ENCODE data around the gene LFNG.

LFNG gene

DNA sequence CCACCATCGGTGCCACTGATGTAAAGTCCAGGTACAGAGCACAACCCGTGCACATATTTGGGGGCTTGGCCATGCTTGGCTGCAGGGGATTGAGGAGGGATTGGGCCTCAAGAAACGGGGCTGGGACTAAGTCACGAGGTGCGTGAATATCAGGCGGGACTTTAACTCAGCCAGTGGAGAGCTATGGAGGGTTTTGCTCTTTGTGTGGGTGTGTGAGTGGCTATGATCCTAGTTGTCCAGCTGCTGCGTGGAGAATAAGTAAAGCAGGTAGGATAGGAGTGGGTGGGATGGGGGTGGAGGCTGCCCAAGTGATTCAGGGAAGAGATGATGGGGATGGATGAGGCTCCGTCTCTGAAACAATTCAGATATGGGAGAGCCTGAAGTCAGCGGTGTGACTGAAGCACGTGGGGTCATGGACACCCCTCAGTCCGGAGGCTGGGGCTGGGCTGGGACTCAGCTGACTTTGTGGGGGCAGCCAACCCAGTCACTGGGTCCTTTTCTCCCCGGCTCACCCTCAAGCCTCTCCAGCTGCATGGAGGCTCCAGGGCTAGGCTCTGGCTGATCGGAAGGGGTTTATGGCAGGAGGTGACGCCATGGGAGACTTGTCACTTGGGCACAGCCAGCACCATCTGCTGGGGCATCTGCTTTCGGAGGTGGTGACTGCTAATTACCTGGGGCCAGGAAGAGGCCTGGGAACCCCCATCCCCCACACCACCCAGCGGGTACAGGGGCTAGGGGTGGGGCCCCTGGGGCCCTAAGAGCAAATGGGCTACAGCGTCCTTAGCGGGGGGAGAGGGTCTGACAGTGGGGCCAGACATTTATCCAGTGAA is 1.7 kb upstream of the LFNG start:
- DNase-seq (ENCODE audit: low read depth), result no peak

DNA sequence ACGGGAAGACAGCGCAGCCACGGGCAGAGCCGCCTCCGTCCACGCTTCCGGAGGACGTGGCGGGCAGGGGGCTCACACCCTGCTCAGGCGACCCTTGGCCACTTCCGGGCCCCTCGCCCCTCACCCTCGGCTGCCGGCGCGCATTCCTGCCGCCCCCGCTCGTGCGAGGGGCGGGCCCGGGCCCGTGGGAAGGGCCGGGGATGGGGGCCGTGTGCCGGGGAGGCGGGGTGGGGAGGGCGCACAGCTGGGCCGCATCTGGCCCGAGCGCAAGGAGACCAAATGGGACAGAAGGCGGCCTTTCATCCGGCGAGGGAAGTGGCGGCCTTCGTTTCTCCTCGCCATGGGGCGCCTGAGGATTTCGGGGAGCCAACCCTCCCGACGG is 846 bp upstream of the LFNG start:
- no peak for DNase-seq (ENCODE audit: low read depth)

DNA sequence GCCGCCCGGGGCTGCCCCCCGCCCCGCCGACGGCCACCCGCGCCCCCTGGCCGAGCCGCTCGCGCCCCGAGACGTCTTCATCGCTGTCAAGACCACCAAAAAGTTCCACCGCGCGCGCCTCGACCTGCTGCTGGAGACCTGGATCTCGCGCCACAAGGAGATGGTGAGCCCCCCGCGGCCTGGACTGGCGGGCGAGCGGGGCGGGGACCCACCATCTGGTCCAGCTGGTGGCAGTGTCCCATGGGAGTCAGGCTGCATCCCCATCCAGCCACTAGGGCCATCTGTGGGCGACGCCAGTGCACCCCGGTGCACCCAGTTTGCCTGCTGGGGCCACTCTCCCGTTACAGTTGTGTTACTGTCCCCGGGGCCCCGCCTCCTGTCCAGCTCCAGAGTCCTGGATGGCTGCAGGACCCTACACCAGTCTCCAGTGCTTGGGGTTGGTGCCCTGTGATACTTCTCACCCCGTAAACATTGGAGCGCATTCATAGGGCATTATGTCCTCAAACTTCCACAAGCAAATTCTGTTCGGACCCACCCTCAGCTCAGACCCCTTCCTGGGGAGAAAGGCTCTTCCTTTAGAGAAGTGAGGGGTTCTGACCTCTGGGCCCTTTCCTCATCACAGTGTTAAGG is 672 bp downstream of the LFNG start:
- DNase-seq (ENCODE audit: low read depth), result no peak

DNA sequence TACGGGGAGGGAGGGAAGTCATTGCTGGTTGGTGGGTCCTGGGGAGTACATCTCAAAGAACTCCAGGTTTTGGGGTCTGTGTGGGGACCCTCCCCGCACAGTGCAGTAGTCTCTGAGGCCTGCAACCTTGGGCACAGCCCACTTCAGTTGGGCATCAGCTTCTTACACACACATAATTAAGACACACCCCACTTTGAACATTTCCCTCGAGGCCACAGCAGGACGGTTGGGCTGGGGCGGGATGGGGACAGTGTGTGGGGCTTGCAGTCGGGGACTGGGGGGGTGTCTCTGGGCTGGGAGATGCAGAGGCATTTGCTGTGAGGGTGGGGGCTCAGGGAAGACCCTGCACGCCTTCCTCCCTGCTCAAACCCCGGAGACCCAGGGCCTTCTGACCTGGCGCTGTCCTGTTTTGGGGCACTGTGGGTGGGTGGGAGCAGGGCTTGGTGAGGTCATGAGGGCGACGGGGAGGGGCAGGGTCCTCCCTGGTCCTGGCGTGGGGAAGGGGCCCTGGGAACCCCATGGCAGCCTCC is 1.3 kb downstream of the LFNG start:
- DNase-seq (ENCODE audit: low read depth), result no peak

DNA sequence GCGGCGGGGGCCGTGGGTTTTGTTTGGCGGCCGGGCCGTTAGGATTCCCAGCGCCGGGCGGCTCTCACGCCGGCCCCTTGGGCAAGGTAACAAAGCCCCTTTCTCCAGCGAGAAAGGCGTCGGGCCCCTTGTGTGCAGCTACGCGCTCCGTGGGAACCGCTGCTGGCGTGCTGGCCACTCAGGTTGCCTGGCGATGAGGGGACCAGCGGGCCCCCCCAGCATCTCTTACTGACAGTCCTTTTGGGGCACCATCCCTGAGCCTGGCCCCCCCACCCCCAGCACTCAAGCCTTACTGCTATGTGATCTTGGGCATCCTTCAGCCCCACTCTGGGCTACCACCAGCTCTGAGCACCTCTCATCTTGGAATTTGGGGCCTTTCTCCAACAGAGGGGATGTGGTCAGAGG is 1.8 kb downstream of the LFNG start:
- no peak for DNase-seq (ENCODE audit: low read depth)

DNA sequence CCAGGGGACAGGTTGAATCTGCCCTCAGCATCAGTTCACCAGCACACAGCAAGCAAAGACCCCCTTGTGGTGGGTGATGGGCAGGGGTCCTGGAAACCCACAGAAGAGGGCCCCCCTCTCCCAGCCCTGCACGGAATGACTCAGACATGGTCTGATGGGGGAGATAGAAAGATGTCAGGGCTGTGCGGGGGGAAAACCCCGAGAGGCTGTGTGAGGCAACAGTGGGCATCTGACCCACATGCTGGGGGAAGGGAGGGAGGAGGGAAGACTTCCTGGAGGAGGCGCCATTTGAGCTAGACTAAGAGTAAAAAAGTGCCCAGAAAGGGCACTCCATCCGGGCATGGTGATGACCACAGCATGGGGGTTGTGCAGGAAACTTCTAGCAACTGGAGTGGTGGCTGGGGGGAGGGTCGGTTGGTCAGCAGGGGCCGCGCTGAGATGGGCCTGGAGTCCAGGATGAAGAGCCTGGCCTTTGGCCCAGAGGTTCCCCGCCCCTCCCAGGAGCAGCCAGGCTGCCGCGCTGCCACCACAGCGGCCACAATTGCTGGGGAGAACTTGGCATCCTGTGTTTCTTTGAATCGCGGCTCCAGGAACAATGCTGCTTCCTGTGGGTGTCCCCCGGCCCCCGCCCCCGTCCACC is 2.5 kb downstream of the LFNG start:
- DNase-seq (ENCODE audit: low read depth), result peak; percentile 76

DNA sequence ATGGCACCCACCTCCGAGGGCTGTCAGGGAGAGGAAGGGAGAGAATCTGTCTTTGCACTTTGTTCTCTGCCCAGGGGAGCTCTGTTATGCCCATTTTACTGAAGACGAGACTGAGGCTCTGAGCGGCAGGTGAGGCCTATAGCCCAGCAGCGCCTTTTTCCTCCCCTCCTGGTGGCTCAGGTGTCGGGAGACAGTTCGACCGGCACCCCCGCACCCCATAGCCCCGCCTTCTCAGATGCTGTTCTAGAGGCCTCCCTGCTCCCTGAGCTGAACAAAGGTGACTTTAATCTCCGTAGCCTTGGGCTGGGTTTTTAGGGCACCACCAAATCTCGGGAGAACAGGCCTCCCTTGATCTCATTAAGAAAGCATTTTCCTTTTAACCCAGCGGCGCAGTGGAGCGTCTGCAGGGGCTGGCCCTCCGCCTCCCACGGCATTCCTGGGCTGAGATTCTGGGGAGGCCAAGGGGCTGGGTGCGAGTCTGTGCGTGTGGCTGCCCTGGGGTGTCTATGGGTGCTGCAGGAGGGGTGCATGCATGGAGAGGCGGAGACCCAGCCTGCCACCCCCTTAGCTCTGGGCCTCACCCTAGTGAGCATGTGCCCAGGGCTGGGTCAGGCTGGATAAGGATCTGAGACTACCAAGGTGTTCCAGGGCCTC is 3.3 kb downstream of the LFNG start:
- no peak for DNase-seq (ENCODE audit: low read depth)

DNA sequence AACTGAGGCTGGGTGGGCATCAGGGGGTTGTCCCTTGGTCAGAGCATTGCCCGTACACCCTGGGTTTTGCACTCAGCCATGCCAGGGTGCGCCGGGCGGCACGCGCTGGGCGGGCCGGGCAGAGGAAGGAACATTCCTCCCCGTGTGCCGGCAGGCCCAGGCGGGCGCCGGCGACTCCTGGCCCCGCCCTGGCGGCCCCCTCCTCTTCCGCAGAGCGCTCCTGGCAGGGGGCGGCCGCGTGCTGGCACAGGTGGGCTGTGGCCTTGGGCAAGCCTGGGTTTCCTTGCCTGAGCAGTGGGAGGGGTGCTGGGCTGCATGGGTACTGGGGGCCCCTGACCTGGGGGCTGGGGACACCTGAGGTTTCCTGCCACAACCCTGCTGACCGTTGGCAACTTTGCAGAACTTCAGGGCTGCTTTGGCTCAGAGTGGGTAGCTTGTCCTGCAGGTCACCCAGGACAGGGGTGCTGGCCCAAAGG is 3.9 kb downstream of the LFNG start:
- DNase-seq (ENCODE audit: low read depth), result no peak

DNA sequence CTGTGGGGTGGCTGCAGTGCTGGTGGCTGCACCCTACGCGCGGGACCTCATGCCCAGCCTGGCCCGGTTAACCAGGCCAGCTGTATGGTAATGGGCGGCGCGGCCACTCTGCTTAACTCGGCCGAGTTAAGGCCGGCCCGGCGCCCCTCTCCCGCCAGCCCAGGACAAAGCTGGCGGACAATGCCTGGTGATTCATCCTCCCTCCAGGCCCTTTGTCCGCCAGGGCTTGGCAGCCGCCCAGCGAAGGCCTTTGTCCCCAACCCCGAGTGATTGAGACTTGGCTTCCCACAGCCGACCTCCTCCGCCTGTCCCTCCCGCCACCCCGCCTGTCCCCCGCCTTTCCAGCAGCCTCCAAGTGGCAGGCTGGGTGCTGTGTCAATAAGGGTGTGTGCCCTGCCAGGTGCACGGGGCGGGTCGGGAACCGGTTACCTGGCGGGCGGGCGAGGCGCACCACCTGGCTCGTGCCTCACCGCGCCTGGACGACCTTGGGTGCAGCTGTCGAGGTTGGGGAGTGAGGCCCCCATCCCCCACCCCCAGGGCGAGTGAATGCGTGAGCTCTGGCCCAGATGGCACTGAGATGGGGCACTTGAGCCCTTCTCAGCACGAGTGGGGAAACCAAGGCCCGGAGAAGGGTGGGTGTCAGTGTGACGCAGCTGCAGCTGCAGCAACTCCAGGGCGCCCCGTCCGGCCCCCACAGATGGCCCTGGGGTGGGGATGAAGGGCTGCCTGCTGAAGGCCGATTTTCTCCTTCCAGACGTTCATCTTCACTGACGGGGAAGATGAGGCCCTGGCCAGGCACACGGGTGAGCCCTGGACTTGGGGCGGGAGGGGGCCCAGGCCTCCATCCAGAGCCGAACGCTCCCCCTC is 4.6 kb downstream of the LFNG start:
- no peak for DNase-seq (ENCODE audit: low read depth)

DNA sequence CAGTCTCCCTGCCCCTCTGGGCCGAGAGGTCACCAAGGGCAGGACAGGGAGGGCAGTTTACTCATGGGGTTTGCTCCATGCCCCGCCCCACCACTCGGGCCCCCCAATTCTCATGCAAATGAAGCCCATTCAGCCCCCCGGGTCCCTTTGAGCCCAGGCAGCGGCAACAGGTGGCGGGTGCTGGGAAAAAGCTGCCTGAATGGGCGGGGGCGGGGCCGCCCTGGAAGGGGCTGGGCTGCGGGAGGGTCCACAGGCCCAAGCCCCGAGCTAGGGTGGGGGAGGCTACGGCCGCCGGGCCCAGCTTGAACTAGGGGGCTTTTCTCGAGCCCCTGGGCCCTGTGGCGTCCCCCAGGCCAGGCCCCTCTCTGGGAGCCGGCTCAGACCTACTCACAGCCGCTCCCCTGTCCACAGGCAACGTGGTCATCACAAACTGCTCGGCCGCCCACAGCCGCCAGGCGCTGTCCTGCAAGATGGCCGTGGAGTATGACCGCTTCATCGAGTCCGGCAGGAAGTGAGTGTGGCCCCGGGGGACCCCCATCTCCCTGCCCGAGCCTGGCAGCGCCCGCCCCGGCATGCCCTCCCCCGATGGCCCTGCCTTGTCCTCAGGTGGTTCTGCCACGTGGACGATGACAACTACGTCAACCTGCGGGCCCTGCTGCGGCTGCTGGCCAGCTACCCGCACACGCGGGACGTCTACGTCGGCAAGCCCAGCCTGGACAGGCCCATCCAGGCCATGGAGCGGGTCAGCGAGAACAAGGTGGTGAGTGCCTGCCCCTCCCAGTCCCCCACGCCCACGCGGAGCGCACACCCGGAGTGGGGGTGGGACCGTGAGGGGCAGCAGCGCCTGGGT is 5.5 kb downstream of the LFNG start:
- DNase-seq (ENCODE audit: low read depth), result no peak

DNA sequence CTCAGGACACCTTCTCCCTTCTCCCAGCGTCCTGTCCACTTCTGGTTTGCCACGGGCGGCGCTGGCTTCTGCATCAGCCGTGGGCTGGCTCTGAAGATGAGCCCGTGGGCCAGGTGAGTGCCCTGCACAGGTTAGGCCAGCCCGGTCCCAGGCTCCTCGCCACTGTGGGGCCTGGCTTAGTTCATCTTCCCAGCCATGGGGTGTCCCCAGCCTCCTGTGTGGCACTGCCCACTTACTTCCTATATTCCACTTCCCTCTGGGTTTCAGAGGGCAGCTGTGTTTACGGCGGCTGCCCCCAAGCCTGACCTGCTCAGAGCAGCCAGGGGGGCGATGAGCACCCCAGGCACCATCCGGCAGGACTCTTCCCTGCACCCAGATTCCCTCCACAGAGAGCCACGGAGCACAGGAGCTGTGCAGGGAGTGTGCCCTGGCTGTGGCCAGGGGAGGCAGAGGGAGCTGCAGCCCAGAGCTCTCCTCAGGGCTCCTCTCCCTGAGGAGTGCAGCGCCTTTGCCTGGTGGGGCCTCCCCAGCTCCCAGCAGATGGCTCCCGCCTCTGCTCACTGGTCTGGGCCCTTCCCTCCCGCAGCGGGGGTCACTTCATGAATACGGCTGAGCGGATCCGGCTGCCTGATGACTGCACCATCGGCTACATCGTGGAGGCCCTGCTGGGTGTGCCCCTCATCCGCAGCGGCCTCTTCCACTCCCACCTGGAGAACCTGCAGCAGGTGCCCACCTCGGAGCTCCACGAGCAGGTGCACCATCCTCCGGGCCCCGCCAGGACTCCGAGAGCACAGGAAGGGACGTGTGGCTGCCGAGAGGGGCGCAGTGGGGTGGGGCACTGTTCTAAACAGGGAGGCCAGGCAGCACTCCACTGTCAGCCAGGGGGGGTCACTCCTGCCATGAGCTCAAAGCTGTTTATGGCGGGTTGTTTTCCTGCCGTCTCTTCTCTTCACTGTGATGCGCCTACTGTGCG is 6.4 kb downstream of the LFNG start:
- DNase-seq (ENCODE audit: low read depth), result no peak

DNA sequence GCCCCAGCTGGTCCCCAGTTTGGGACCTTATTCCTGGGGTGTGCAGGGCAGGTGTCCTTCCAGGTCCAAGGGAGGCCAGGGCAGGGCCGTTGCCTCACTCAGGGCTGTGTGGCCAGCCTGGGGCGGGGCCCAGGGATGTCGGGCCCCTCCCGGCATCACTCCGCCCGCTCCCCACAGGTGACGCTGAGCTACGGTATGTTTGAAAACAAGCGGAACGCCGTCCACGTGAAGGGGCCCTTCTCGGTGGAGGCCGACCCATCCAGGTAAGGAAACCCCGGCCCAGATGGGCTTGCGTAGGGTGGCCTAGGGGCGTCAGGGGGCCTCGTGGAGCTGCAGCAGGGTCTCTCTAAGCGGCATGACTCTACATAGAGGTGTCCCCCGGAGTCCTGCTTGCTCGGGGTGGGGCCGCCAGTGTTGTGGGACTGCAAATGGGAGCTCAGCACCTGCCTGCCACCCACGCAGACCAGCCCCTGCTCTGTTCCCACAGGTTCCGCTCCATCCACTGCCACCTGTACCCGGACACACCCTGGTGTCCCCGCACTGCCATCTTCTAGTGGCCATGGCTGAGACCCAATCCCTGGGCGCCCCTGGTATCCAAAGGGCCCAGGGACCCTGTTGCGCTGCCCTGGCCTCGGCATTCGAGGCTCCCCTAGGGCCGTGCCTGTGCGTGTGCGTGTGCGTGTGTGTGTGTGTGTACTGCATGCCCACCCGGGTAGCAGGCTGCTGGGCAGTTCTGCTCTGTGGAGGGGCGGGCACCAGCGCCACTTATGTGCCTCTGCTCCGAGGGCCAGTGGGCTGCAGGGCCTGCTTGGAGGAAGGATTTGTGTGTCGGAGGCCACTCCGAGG is 7.3 kb downstream of the LFNG start:
- DNase-seq (ENCODE audit: low read depth), result no peak

DNA sequence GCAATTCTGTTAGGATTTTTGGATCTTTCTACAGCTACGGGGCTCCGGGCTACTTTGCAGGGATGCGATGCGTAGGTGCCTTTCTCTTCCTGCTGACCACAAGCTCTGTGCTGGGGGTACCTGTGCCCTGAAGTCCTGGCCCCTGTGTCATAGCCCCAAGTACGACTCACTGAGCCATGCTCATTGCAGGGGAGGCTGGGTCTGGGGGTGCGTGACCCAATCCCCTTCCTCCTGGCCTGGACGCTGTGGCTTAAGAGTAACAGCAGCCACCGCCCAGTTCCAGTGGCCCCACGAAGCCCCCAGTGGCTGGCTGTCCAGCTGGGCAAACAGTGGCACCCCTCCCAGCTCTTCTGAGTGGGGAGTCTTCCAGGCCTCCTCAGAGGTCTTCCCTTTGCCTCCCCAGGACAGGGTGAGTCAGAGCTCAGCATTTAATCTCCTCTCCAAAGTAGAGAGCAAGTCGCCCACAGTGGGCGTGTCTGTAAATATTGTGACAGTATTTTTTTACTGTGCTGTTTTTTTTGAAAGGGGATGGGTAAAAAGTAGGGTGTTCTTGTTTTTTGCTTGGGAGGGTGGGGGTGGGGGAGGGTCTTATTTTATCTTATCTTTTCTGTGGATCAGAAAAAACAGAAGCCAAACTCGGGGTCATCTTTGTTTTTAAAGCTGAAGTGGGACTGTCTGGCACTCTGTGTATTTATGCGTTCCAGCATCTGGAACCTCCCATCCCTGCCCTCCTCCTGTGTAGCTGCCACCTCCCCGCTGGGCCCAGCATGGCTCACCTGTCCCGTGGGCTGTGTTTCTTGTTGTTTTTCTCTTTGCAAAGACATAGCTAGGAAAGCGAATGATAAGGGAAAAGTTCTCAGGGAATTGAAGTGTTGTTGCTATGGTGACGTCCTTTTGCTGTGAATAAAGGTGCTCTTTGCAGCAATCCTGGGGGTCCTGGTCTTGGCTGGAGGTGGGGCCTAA is 8.2 kb downstream of the LFNG start:
- no peak for DNase-seq (ENCODE audit: low read depth)

DNA sequence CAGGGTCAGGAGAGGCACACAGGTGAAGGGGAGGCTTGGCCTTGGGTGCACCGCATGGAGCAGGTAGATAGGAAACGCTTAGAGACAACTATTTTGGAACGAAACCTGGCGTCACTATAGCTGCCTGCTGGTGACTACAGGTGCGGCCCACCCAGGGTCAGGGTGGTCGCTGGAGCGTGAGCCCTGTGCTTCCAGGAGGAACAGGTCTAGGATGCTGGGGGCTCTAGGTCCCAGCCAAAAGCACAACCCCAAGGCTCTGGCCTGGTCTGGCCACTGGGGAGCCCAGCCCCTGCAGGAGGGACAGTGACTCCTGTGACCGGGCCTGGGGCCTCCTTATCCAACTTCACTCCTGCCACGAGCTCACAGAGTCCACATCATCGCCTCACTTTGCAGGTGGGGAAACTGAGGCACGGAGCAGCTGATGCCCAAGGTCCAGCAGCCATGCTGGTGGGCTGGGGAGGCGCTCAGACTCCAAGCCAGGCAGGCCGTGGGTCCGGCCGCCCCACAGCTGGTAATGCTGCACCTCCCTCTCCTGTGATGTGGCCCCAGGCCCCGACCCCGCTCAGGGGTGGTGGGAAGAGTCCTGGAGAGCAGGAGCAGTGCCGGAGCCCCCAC is 9.0 kb downstream of the LFNG start:
- no peak for DNase-seq (ENCODE audit: low read depth)

DNA sequence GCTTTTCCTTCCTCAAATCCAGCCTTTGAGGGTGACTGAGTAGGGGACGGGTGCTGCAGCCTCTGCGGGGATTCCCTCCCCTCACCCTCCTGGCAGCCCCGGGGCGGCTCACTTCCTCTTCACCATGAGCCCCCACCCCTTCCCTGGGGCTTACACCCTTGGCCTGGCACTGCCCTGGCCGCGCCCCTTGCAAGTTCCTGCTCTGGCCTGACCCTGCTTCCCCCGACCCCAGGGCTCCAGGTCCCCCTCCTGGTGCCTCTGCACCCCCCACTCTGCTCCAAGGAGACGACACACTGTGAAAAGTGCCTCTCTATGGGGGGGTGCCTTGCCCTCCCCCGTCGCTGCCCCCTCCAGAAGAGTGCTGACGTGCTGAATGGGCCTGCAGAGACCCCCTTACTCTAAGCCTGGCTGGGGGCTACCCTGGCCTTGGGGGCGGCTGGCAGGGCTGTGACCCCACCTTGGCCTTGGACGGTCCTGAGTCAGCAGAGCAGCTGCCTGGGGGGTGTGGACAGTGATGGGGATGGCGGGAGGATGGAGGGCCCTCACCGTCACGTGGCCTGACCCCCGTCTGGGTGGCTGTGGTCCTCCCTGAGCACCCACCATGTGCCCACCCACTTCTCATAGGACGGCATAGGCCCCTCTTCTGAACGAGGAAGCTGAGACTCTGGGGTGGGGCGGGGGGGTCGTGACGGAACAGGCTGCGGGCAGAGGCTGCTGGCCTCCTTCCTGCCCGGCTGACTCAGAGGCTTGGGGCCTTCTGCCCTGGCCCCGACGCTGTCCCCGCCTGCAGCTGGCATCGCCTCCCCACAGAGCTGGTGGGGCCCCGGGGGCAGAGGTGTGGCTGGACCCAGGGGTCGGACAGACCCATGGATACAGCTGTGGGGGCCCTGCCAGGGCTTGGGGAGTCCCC is 9.8 kb downstream of the LFNG start:
- DNase-seq (ENCODE audit: low read depth), result peak; percentile 73
